ENCODE data around the gene RAMP3.

The RAMP3 gene

GRCh38 chr7:45132708-45133320, 24.8 kb upstream of the RAMP3 start:
- Histone ChIP-seq H3K79me2 (ENCODE audit: control insufficient read depth, insufficient read depth, low read length, unreplicated experiment) (no peaks in the 10 kb centered on the region), H3K27ac (ENCODE audit: low read depth, low read length) (no peak overlapping the region), H3K4me3 (ENCODE audit: low read depth, low read length) (no peak overlapping the region), H3K4me1 (ENCODE audit: control insufficient read depth, insufficient read depth, low read length, unreplicated experiment) (no peaks in the 10 kb centered on the region), H3K36me3 (ENCODE audit: insufficient read depth, low read length) (no peaks in the 10 kb centered on the region), H2AFZ (ENCODE audit: low read length, unreplicated experiment) (no peak overlapping the region), H3K27me3 (ENCODE audit: insufficient read depth, low read length) (no peaks in the 10 kb centered on the region)

- no peaks in the 10 kb centered on the region for H3K27me3 ChIP-seq (ENCODE audit: insufficient read depth, low read length)
- no peak overlapping the region for H3K4me3 ChIP-seq (ENCODE audit: low read depth, low read length)
- H3K36me3 ChIP-seq (ENCODE audit: insufficient read depth, low read length), result no peaks in the 10 kb centered on the region
- no peaks in the 10 kb centered on the region for H3K79me2 ChIP-seq (ENCODE audit: control insufficient read depth, insufficient read depth, low read length, unreplicated experiment)
- H3K4me1 ChIP-seq (ENCODE audit: control insufficient read depth, insufficient read depth, low read length, unreplicated experiment), result no peaks in the 10 kb centered on the region
- no peak overlapping the region for H2AFZ ChIP-seq (ENCODE audit: low read length, unreplicated experiment)
- no peak overlapping the region for H3K27ac ChIP-seq (ENCODE audit: low read depth, low read length)
These were observed 24.2 kb upstream of the RAMP3 start for GRCh38 chr7:45133352-45133751.

GRCh38 chr7:45133877-45134276, 23.7 kb upstream of the RAMP3 start:
- Histone ChIP-seq H3K4me3 (ENCODE audit: low read depth, low read length) (no peak overlapping the region), H3K4me1 (ENCODE audit: control insufficient read depth, insufficient read depth, low read length, unreplicated experiment) (no peaks in the 10 kb centered on the region), H3K36me3 (ENCODE audit: insufficient read depth, low read length) (no peaks in the 10 kb centered on the region), H3K27ac (ENCODE audit: low read depth, low read length) (no peak overlapping the region), H3K79me2 (ENCODE audit: control insufficient read depth, insufficient read depth, low read length, unreplicated experiment) (no peaks in the 10 kb centered on the region), H3K27me3 (ENCODE audit: insufficient read depth, low read length) (no peaks in the 10 kb centered on the region), H2AFZ (ENCODE audit: low read length, unreplicated experiment) (no peak overlapping the region)

GRCh38 chr7:45136106-45137060, 21.2 kb upstream of the RAMP3 start:
- Histone ChIP-seq H3K36me3 (ENCODE audit: insufficient read depth, low read length) (no peaks in the 10 kb centered on the region), H3K4me3 (ENCODE audit: low read depth, low read length) (no peak overlapping the region), H2AFZ (ENCODE audit: low read length, unreplicated experiment) (no peak overlapping the region), H3K4me1 (ENCODE audit: control insufficient read depth, insufficient read depth, low read length, unreplicated experiment) (no peaks in the 10 kb centered on the region), H3K27ac (ENCODE audit: low read depth, low read length) (no peak overlapping the region), H3K27me3 (ENCODE audit: insufficient read depth, low read length) (no peaks in the 10 kb centered on the region), H3K79me2 (ENCODE audit: control insufficient read depth, insufficient read depth, low read length, unreplicated experiment) (no peaks in the 10 kb centered on the region)

GRCh38 chr7:45138433-45139267, 18.9 kb upstream of the RAMP3 start:
- Histone ChIP-seq H3K4me3 (ENCODE audit: low read depth, low read length) (no peak overlapping the region), H3K79me2 (ENCODE audit: control insufficient read depth, insufficient read depth, low read length, unreplicated experiment) (no peaks in the 10 kb centered on the region), H3K36me3 (ENCODE audit: insufficient read depth, low read length) (no peaks in the 10 kb centered on the region), H3K27ac (ENCODE audit: low read depth, low read length) (no peak overlapping the region), H3K4me1 (ENCODE audit: control insufficient read depth, insufficient read depth, low read length, unreplicated experiment) (no peaks in the 10 kb centered on the region), H3K27me3 (ENCODE audit: insufficient read depth, low read length) (no peaks in the 10 kb centered on the region), H2AFZ (ENCODE audit: low read length, unreplicated experiment) (no peak overlapping the region)

- Histone ChIP-seq H3K36me3 (ENCODE audit: insufficient read depth, low read length) (no peaks in the 10 kb centered on the region), H3K79me2 (ENCODE audit: control insufficient read depth, insufficient read depth, low read length, unreplicated experiment) (no peaks in the 10 kb centered on the region), H2AFZ (ENCODE audit: low read length, unreplicated experiment) (no peak overlapping the region), H3K27ac (ENCODE audit: low read depth, low read length) (no peak overlapping the region), H3K4me1 (ENCODE audit: control insufficient read depth, insufficient read depth, low read length, unreplicated experiment) (no peaks in the 10 kb centered on the region), H3K27me3 (ENCODE audit: insufficient read depth, low read length) (peaks cover 8% of the 10 kb centered on the region; the same call in 1 of the 2 replicates), H3K4me3 (ENCODE audit: low read depth, low read length) (no peak overlapping the region)
These were observed 16.8 kb upstream of the RAMP3 start for GRCh38 chr7:45140827-45141226.

GRCh38 chr7:45143616-45144015, 14.0 kb upstream of the RAMP3 start:
- Histone ChIP-seq H3K4me1 (ENCODE audit: control insufficient read depth, insufficient read depth, low read length, unreplicated experiment) (no peaks in the 10 kb centered on the region), H3K27ac (ENCODE audit: low read depth, low read length) (no peak overlapping the region), H3K4me3 (ENCODE audit: low read depth, low read length) (no peak overlapping the region), H3K27me3 (ENCODE audit: insufficient read depth, low read length) (peaks cover 11% of the 10 kb centered on the region), H2AFZ (ENCODE audit: low read length, unreplicated experiment) (no peak overlapping the region), H3K36me3 (ENCODE audit: insufficient read depth, low read length) (no peaks in the 10 kb centered on the region), H3K79me2 (ENCODE audit: control insufficient read depth, insufficient read depth, low read length, unreplicated experiment) (no peaks in the 10 kb centered on the region)

- Histone ChIP-seq H3K27me3 (ENCODE audit: insufficient read depth, low read length) (peaks cover 27% of the 10 kb centered on the region), H3K4me3 (ENCODE audit: low read depth, low read length) (no peak overlapping the region), H3K36me3 (ENCODE audit: insufficient read depth, low read length) (no peaks in the 10 kb centered on the region), H3K79me2 (ENCODE audit: control insufficient read depth, insufficient read depth, low read length, unreplicated experiment) (no peaks in the 10 kb centered on the region), H3K4me1 (ENCODE audit: control insufficient read depth, insufficient read depth, low read length, unreplicated experiment) (no peaks in the 10 kb centered on the region), H2AFZ (ENCODE audit: low read length, unreplicated experiment) (no peak overlapping the region), H3K27ac (ENCODE audit: low read depth, low read length) (no peak overlapping the region)
These were observed 11.7 kb upstream of the RAMP3 start for GRCh38 chr7:45145881-45146280.

GRCh38 chr7:45146531-45147379, 10.8 kb upstream of the RAMP3 start:
- H3K4me3 ChIP-seq (ENCODE audit: low read depth, low read length), result no peak overlapping the region
- H3K36me3 ChIP-seq (ENCODE audit: insufficient read depth, low read length), result no peaks in the 10 kb centered on the region
- H3K27ac ChIP-seq (ENCODE audit: low read depth, low read length), result no peak overlapping the region
- H3K27me3 ChIP-seq (ENCODE audit: insufficient read depth, low read length), result peaks cover 32% of the 10 kb centered on the region
- no peaks in the 10 kb centered on the region for H3K4me1 ChIP-seq (ENCODE audit: control insufficient read depth, insufficient read depth, low read length, unreplicated experiment)
- H2AFZ ChIP-seq (ENCODE audit: low read length, unreplicated experiment), result no peak overlapping the region
- no peaks in the 10 kb centered on the region for H3K79me2 ChIP-seq (ENCODE audit: control insufficient read depth, insufficient read depth, low read length, unreplicated experiment)

Measured in ACC112 (cell line).